Measurements from ENCODE around the gene LARP4B. TPM values are rescaled to one million over a fixed set of nuclear protein-coding genes. Genes with fewer than 3 reads are reported as not detected.

Gene LARP4B
- total and polyA plus RNA-seq, 4 donors, result 5.5 to 20.4 (median 12.1) TPM

DNA sequence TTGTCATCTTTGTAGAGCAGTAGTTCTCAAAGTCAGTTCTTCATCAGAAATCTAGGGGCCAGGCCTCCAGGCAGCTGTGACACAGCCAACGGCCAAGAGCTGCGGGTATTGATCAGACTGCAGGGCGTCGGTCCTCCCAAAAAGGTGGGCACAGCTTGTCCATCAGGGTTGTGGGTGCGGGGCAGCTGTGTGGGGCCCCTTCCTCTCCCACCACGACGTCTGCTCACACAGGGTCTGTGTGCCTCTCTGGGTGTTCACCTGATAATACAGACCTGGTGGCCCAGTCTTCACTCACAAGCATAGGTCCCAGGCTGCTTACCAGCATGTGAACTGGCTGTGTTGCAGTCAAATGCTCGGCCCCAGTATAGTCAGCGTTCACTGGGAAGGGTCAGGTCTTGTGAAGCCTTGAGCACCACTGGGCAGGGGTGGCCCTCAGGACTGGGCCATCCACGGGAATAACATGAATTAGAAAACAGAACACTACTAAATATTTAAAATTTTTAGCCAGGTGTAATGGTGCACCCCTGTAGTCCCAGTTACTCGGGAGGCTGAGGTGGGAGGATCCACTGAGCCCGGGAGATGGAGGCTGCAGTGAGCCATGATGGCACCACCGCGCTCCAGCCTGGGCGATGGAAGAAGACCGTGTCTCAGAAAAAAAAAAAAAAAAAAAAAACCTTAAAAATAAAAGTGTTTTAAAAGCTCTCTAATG is 139.3 kb downstream of the LARP4B start:
- H3K9ac ChIP-seq (ENCODE audit: low read depth in 1 of 2, low read length in 2 of 2), result no peak overlapping the region
- WGBS, result 85% methylated on average over 16 of the region's 16 CpGs
- TF ChIP-seq RAD21 (IDR thresholded peaks at IDR 0.05), result no peak
- TF ChIP-seq MAX (IDR thresholded peaks at IDR 0.05), result no peak
- no peak for TF ChIP-seq YY1 (IDR thresholded peaks at IDR 0.05)
- TF ChIP-seq HNF4G (IDR thresholded peaks at IDR 0.05), result no peak
- TF ChIP-seq JUND (IDR thresholded peaks at IDR 0.05), result no peak
- TF ChIP-seq, protein P1, sequence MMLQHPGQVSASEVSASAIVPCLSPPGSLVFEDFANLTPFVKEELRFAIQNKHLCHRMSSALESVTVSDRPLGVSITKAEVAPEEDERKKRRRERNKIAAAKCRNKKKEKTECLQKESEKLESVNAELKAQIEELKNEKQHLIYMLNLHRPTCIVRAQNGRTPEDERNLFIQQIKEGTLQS (IDR thresholded peaks at IDR 0.05), result no peak
- no peak for TF ChIP-seq FOXA1 (IDR thresholded peaks at IDR 0.05)
- TF ChIP-seq ZBTB33 (IDR thresholded peaks at IDR 0.05), result no peak
- no peak for TF ChIP-seq SP1 (IDR thresholded peaks at IDR 0.05)
- TF ChIP-seq EGR1 (IDR thresholded peaks at IDR 0.05; ENCODE audit: low read depth in 2 of 2), result no peak
- TF ChIP-seq RXRA (IDR thresholded peaks at IDR 0.05), result no peak
- no peak for TF ChIP-seq REST (IDR thresholded peaks at IDR 0.05)
- TF ChIP-seq TAF1 (conservative IDR thresholded peaks at IDR 0.05), result no peak
- TF ChIP-seq HNF4A (conservative IDR thresholded peaks at IDR 0.05), result no peak
- no peak for TF ChIP-seq GABPA (IDR thresholded peaks at IDR 0.05 in 1 of 2, conservative IDR thresholded peaks at IDR 0.05 in 1 of 2)
- TF ChIP-seq, protein P2, sequence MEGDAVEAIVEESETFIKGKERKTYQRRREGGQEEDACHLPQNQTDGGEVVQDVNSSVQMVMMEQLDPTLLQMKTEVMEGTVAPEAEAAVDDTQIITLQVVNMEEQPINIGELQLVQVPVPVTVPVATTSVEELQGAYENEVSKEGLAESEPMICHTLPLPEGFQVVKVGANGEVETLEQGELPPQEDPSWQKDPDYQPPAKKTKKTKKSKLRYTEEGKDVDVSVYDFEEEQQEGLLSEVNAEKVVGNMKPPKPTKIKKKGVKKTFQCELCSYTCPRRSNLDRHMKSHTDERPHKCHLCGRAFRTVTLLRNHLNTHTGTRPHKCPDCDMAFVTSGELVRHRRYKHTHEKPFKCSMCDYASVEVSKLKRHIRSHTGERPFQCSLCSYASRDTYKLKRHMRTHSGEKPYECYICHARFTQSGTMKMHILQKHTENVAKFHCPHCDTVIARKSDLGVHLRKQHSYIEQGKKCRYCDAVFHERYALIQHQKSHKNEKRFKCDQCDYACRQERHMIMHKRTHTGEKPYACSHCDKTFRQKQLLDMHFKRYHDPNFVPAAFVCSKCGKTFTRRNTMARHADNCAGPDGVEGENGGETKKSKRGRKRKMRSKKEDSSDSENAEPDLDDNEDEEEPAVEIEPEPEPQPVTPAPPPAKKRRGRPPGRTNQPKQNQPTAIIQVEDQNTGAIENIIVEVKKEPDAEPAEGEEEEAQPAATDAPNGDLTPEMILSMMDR (IDR thresholded peaks at IDR 0.05; ENCODE audit: low read depth, low read length, missing input control), result no peak
- TF ChIP-seq FOXA2 (IDR thresholded peaks at IDR 0.05), result no peak
- H3K4me3 ChIP-seq (ENCODE audit: low read depth in 1 of 3, low read length in 3 of 3), result no peak overlapping the region
- no peaks in the 10 kb centered on the region for H3K27me3 ChIP-seq (ENCODE audit: control insufficient read depth in 4 of 4, insufficient read depth in 4 of 4, low read length in 3 of 4)
- no peak for DNase-seq (ENCODE audit: low spot score)
- no peak overlapping the region for H3K27ac ChIP-seq (ENCODE audit: low read depth in 1 of 2, low read length in 2 of 2)
- peaks cover 0 to 15% (median 10%) of the 10 kb centered on the region in 4 donors for H3K4me1 ChIP-seq (ENCODE audit: control insufficient read depth in 4 of 4, insufficient read depth in 4 of 4, low read length in 3 of 4)
- no peaks in the 10 kb centered on the region for H3K9me3 ChIP-seq (ENCODE audit: control insufficient read depth in 4 of 4, low read length in 3 of 4)
- no peaks in the 10 kb centered on the region for H3K36me3 ChIP-seq (ENCODE audit: control insufficient read depth in 4 of 4, insufficient read depth in 3 of 4, low read depth in 1 of 4, low read length in 3 of 4)
